LNCAP (cell line): Measurements from ENCODE around the gene SLC10A3.

ENCODE experiments used
- CTCF ChIP-seq: fragments of 450-650 bp; IDR thresholded peaks from 2 replicates; pipeline ENCODE4 v1.5.1; 2017; ENCODE audit warnings: mild to moderate bottlenecking

The SLC10A3 gene

GRCh38 chrX:154468217-154468616 is 22.2 kb downstream of the SLC10A3 start:
- TF ChIP-seq CTCF = no peak

- TF ChIP-seq CTCF = no peak
Measured at GRCh38 chrX:154467556-154467955, 22.9 kb downstream of the SLC10A3 start.

- TF ChIP-seq CTCF = no peak
Measured at GRCh38 chrX:154466907-154467306, 23.5 kb downstream of the SLC10A3 start.

- TF ChIP-seq CTCF = no peak
Measured at GRCh38 chrX:154466036-154466435, 24.4 kb downstream of the SLC10A3 start.

GRCh38 chrX:154465601-154466000 is 24.8 kb downstream of the SLC10A3 start:
- no peak for TF ChIP-seq CTCF

- no peak for TF ChIP-seq CTCF
Measured at GRCh38 chrX:154464806-154465365, 25.5 kb downstream of the SLC10A3 start.

GRCh38 chrX:154463611-154464220 is 26.7 kb downstream of the SLC10A3 start:
- TF ChIP-seq CTCF = no peak

GRCh38 chrX:154462396-154462795 is 28.0 kb downstream of the SLC10A3 start:
- TF ChIP-seq CTCF = no peak
